Endothelial cell (in vitro differentiated cells): ENCODE results near the gene CHSY3. TPM values are rescaled to one million over a fixed set of nuclear protein-coding genes. Genes with fewer than 3 reads are reported as not detected.
A peak's percentile ranks its signal among the peaks of the same experiment; 100 is the strongest.

Experiments used
- DNase-seq: peaks from one replicate; pipeline ENCODE4 v3.0.0; 2021; ENCODE audit warnings: low spot score
- H3K27ac Mint-ChIP-seq: one replicate; pipeline ENCODE4 v1.8.0; 2021; ENCODE audit warnings: mixed read lengths, inconsistent platforms; ENCODE audit not compliant: unreplicated experiment
- H3K27me3 Mint-ChIP-seq: one replicate; pipeline ENCODE4 v1.8.0; 2021; ENCODE audit warnings: mild to moderate bottlenecking, moderate library complexity, mixed read lengths, inconsistent platforms; ENCODE audit not compliant: unreplicated experiment
- H3K36me3 Mint-ChIP-seq: one replicate; pipeline ENCODE4 v1.8.0; 2021; ENCODE audit warnings: mild to moderate bottlenecking, low read depth, mixed read lengths, inconsistent platforms; ENCODE audit not compliant: unreplicated experiment
- H3K4me1 Mint-ChIP-seq: one replicate; pipeline ENCODE4 v1.8.0; 2021; ENCODE audit warnings: mild to moderate bottlenecking, mixed read lengths, inconsistent platforms; ENCODE audit not compliant: unreplicated experiment
- H3K4me3 Mint-ChIP-seq: one replicate; pipeline ENCODE4 v1.8.0; 2021; ENCODE audit warnings: mild to moderate bottlenecking, mixed read lengths, inconsistent platforms; ENCODE audit not compliant: unreplicated experiment
- H3K9me3 Mint-ChIP-seq: one replicate; pipeline ENCODE4 v1.8.0; 2021; ENCODE audit warnings: mixed read lengths, inconsistent platforms; ENCODE audit not compliant: unreplicated experiment
- long read RNA-seq: library from polyadenylated mRNA; unstranded; transcript quantifications from one replicate; pipeline ENCODE4 v2.0.0, GENCODE V29; 2020; ENCODE audit not compliant: unreplicated experiment
- total RNA-seq: library from RNA; stranded (reverse); fragmentation: NEBNext Ultra II Directional; extraction: Animal tissue kit (Norgen Biotek cat#: 25700); gene quantifications from one replicate; pipeline ENCODE4 v1.2.1, GENCODE V29; 2021; ENCODE audit not compliant: unreplicated experiment
- TF ChIP-seq, protein P1 (sequence below): fragments of 200-600 bp; sonication (generic); IDR thresholded peaks from one replicate; pipeline ENCODE4 v1.5.0; 2021; ENCODE audit warnings: antibody characterized with exemption; ENCODE audit not compliant: unreplicated experiment

CHSY3 gene
- 21.2 TPM for total RNA-seq
- long read RNA-seq, partial matches to known transcripts = 1 of 1 reads
- long read RNA-seq, other reads (novel, unspliced or antisense) = 0 of 1 reads

DNA sequence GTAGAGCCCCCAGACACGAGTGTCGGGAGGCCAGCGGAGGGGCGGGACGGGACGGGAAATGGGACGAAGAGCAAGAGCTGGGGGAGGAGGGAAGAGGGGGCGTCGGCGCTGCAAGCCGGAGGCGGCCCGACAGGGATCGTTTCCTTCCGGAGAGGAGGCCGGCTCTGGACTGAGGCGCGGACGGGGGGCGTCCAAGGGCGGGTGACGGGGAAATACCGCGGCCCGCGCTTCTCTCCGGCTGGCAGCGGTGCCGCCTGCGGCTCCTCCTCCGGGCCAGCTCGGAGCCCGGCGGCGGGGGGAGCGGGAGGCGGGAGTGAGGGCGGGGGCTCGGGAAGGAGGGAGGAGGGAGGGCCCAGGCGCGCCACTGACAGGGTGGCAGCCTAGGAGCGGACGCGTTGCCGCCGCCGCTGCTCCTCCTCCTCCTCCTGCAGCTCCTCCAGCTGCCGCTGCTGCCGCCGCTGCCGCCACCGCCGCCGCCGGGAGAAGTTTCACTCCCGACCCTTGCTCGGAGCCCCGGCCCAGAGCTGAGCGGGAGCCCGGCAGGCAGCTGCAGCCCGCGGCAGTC, at the start of gene CHSY3:
Gene CHSY3 (plus strand): TSS at position 364 of the 565 bp plus-strand sequence.
- Mint-ChIP-seq H3K36me3 (peaks cover 7% of the 10 kb centered on the region), H3K4me1 (peaks cover 22% of the 10 kb centered on the region), H3K4me3 (peak within 1 kb of the TSS; percentile 99), H3K27ac (peak within 1 kb of the TSS; percentile 94), H3K27me3 (peaks cover 10% of the 10 kb centered on the region), H3K9me3 (peaks cover 4% of the 10 kb centered on the region)
- TF ChIP-seq, protein P1, sequence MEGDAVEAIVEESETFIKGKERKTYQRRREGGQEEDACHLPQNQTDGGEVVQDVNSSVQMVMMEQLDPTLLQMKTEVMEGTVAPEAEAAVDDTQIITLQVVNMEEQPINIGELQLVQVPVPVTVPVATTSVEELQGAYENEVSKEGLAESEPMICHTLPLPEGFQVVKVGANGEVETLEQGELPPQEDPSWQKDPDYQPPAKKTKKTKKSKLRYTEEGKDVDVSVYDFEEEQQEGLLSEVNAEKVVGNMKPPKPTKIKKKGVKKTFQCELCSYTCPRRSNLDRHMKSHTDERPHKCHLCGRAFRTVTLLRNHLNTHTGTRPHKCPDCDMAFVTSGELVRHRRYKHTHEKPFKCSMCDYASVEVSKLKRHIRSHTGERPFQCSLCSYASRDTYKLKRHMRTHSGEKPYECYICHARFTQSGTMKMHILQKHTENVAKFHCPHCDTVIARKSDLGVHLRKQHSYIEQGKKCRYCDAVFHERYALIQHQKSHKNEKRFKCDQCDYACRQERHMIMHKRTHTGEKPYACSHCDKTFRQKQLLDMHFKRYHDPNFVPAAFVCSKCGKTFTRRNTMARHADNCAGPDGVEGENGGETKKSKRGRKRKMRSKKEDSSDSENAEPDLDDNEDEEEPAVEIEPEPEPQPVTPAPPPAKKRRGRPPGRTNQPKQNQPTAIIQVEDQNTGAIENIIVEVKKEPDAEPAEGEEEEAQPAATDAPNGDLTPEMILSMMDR = no peak
- peak; percentile 91 for DNase-seq

- Mint-ChIP-seq H3K4me3 (no peak overlapping the region), H3K9me3 (no peaks in the 10 kb centered on the region), H3K27ac (no peak overlapping the region), H3K27me3 (no peaks in the 10 kb centered on the region), H3K36me3 (no peaks in the 10 kb centered on the region), H3K4me1 (peaks cover 33% of the 10 kb centered on the region)
- no peak for DNase-seq
- TF ChIP-seq, protein P1 = no peak
These were observed 47.9 kb upstream of the CHSY3 start for GRCh38 chr5:129856325-129856724.

DNA sequence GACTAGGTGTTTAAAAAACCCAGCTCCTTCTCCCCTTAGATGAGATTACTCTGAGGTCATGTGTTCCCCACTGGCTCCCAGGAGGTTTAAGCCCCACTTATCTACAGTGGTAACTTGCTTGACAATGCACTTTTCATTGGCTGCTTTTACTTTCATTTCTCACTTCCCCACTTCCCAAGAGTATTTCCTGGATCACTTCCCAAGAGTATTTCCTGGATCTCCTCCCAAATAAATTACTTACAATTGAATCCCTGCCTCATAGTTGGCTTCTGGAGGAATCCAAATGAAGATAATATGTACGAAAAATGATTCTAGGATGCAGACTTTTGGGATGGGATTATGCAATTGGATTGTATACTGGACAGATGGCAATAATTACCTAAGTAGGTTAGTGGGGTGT, 47.1 kb upstream of the CHSY3 start:
- DNase-seq = no peak
- TF ChIP-seq, protein P1 = no peak
- Mint-ChIP-seq H3K36me3 (no peaks in the 10 kb centered on the region), H3K27ac (no peak overlapping the region), H3K4me3 (no peak overlapping the region), H3K9me3 (no peaks in the 10 kb centered on the region), H3K27me3 (no peaks in the 10 kb centered on the region), H3K4me1 (peaks cover 33% of the 10 kb centered on the region)

- Mint-ChIP-seq H3K27me3 (no peaks in the 10 kb centered on the region), H3K9me3 (no peaks in the 10 kb centered on the region), H3K27ac (no peak overlapping the region), H3K36me3 (no peaks in the 10 kb centered on the region), H3K4me3 (no peak overlapping the region), H3K4me1 (peaks cover 28% of the 10 kb centered on the region)
- no peak for DNase-seq
- TF ChIP-seq, protein P1 = no peak
These were observed 46.1 kb upstream of the CHSY3 start for GRCh38 chr5:129858131-129858675.

GRCh38 chr5:129884322-129884721, 19.9 kb upstream of the CHSY3 start:
- no peak for DNase-seq
- H3K4me3 Mint-ChIP-seq = no peak overlapping the region
- H3K9me3 Mint-ChIP-seq = no peaks in the 10 kb centered on the region
- no peaks in the 10 kb centered on the region for H3K36me3 Mint-ChIP-seq
- no peak overlapping the region for H3K27ac Mint-ChIP-seq
- H3K4me1 Mint-ChIP-seq = no peaks in the 10 kb centered on the region
- no peaks in the 10 kb centered on the region for H3K27me3 Mint-ChIP-seq
- TF ChIP-seq, protein P1 = no peak
